Retinal pigment epithelial cell (primary cell): ENCODE results near the gene KCNJ11.

Source experiments
- DNase-seq: peaks from one replicate; pipeline ENCODE4 v3.0.0-alpha.2; 2010; ENCODE audit warnings: low read depth
- H3K4me3 ChIP-seq: 2 replicates; pipeline ENCODE4 v1.5.1; 2011; ENCODE audit warnings: mild to moderate bottlenecking, low read length, control low read depth, moderate library complexity
- CTCF ChIP-seq: conservative IDR thresholded peaks from 2 replicates; pipeline ENCODE4 v1.5.1; 2011; ENCODE audit warnings: low read depth, low read length, control low read depth, inconsistent platforms

KCNJ11 gene

GRCh38 chr11:17414992-17415391, 26.5 kb upstream of the KCNJ11 start:
- no peak overlapping the region for H3K4me3 ChIP-seq
- no peak for DNase-seq
- TF ChIP-seq CTCF = no peak

GRCh38 chr11:17414317-17414737, 25.9 kb upstream of the KCNJ11 start:
- TF ChIP-seq CTCF = no peak
- H3K4me3 ChIP-seq = no peak overlapping the region
- no peak for DNase-seq

- DNase-seq = no peak
- no peak overlapping the region for H3K4me3 ChIP-seq
- no peak for TF ChIP-seq CTCF
Observed at GRCh38 chr11:17413414-17414316, 25.2 kb upstream of the KCNJ11 start.

GRCh38 chr11:17412488-17413180, 24.2 kb upstream of the KCNJ11 start:
- H3K4me3 ChIP-seq = no peak overlapping the region
- no peak for DNase-seq
- TF ChIP-seq CTCF = no peak

GRCh38 chr11:17411418-17411817, 23.0 kb upstream of the KCNJ11 start:
- no peak for TF ChIP-seq CTCF
- no peak overlapping the region for H3K4me3 ChIP-seq
- no peak for DNase-seq

GRCh38 chr11:17410606-17411379, 22.3 kb upstream of the KCNJ11 start:
- no peak for DNase-seq

More at GRCh38 chr11:17410606-17411379, 22.3 kb upstream of the KCNJ11 start:
- H3K4me3 ChIP-seq = no peak overlapping the region
- TF ChIP-seq CTCF = no peak
